Measurements from ENCODE around the gene MYO18A.
"Not testable (repeated sequence)": the region's sequence is repeated elsewhere in the genome, so short reads cannot be mapped to it uniquely, and the experiment has no call there.

DNA sequence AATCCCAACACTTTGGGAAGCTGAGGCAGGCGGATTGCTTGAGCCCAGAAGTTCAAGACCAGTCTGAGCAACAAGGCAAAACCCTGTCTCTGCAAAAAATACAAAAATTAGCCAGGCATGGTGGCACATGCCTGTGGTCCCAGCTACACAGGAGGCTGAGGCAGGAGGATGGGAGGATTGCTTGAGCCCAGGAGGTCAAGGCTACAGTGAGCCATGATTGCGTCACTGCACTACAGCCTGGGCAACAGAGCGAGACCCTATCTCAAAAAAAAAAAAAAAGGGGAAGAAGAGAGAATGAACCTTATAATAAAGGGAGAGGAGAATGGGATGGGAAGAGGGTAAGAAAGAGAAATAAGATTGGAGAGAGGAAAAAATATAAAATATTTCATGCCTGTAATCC lies 91.4 kb downstream of the MYO18A start:
- not testable (repeated sequence) for TF ChIP-seq SUZ12 (IDR thresholded peaks at IDR 0.05; ENCODE audit: unreplicated experiment); POLR2A (IDR thresholded peaks at IDR 0.05; ENCODE audit: low read depth, low read length); SP1 (IDR thresholded peaks at IDR 0.05; ENCODE audit: low read depth, low read length); CTCF (IDR thresholded peaks at IDR 0.05 in 2 of 3, conservative IDR thresholded peaks at IDR 0.05 in 1 of 3; ENCODE audit: control insufficient read depth in 2 of 3, extremely low read depth in 1 of 3, insufficient read depth in 1 of 3, low read depth in 3 of 3, low read length in 3 of 3); EGR1 (IDR thresholded peaks at IDR 0.05; ENCODE audit: borderline replicate concordance in 1 of 2, low read depth in 2 of 2, low read length in 2 of 2); RAD51 (IDR thresholded peaks at IDR 0.05); ZBTB11 (CRISPR knock-in tag; IDR thresholded peaks at IDR 0.05); GABPA (IDR thresholded peaks at IDR 0.05; ENCODE audit: low read depth); HCFC1 (IDR thresholded peaks at IDR 0.05; ENCODE audit: low read length); ETV6 (conservative IDR thresholded peaks at IDR 0.05 in 1 of 2, IDR thresholded peaks at IDR 0.05 in 1 of 2; ENCODE audit: borderline replicate concordance in 1 of 2, low read depth in 1 of 2)

Measured in GM12878 (cell line).